ENCODE data around the gene SIM2.

The SIM2 gene

GRCh38 chr21:36767096-36767495, 68.2 kb downstream of the SIM2 start:
- no peak overlapping the region for H3K27ac Mint-ChIP-seq
- no peaks in the 10 kb centered on the region for H3K27me3 Mint-ChIP-seq
- no peak overlapping the region for H3K4me3 Mint-ChIP-seq
- no peaks in the 10 kb centered on the region for H3K4me1 Mint-ChIP-seq
- ATAC-seq, result no peak
- H3K36me3 Mint-ChIP-seq, result peaks cover 29% of the 10 kb centered on the region
- no peaks in the 10 kb centered on the region for H3K9me3 Mint-ChIP-seq

- Mint-ChIP-seq H3K9me3 (no peaks in the 10 kb centered on the region), H3K27me3 (no peaks in the 10 kb centered on the region), H3K36me3 (peaks cover 26% of the 10 kb centered on the region), H3K27ac (no peak overlapping the region), H3K4me1 (no peaks in the 10 kb centered on the region), H3K4me3 (no peak overlapping the region)
- ATAC-seq, result no peak
Observed at GRCh38 chr21:36768496-36768895, 69.6 kb downstream of the SIM2 start.

- H3K36me3 Mint-ChIP-seq, result peaks cover 18% of the 10 kb centered on the region
- no peaks in the 10 kb centered on the region for H3K27me3 Mint-ChIP-seq
- H3K27ac Mint-ChIP-seq, result no peak overlapping the region
- no peak for ATAC-seq
- no peaks in the 10 kb centered on the region for H3K4me1 Mint-ChIP-seq
- no peak overlapping the region for H3K4me3 Mint-ChIP-seq
- H3K9me3 Mint-ChIP-seq, result no peaks in the 10 kb centered on the region
Observed at GRCh38 chr21:36769051-36769839, 70.3 kb downstream of the SIM2 start.

- Mint-ChIP-seq H3K4me3 (no peak overlapping the region), H3K27ac (no peak overlapping the region), H3K9me3 (no peaks in the 10 kb centered on the region), H3K27me3 (no peaks in the 10 kb centered on the region), H3K4me1 (no peaks in the 10 kb centered on the region), H3K36me3 (no peaks in the 10 kb centered on the region)
- ATAC-seq, result no peak
Observed at GRCh38 chr21:36773117-36773516, 74.2 kb downstream of the SIM2 start.

GRCh38 chr21:36773995-36774394, 75.1 kb downstream of the SIM2 start:
- H3K4me3 Mint-ChIP-seq, result no peak overlapping the region
- no peak overlapping the region for H3K27ac Mint-ChIP-seq
- ATAC-seq, result no peak
- no peaks in the 10 kb centered on the region for H3K9me3 Mint-ChIP-seq
- H3K36me3 Mint-ChIP-seq, result peaks cover 1% of the 10 kb centered on the region
- H3K4me1 Mint-ChIP-seq, result no peaks in the 10 kb centered on the region
- H3K27me3 Mint-ChIP-seq, result no peaks in the 10 kb centered on the region

GRCh38 chr21:36776981-36777617, 78.2 kb downstream of the SIM2 start:
- H3K27me3 Mint-ChIP-seq, result no peaks in the 10 kb centered on the region
- ATAC-seq, result no peak
- no peaks in the 10 kb centered on the region for H3K9me3 Mint-ChIP-seq
- H3K36me3 Mint-ChIP-seq, result peaks cover 10% of the 10 kb centered on the region
- H3K27ac Mint-ChIP-seq, result no peak overlapping the region
- no peaks in the 10 kb centered on the region for H3K4me1 Mint-ChIP-seq
- no peak overlapping the region for H3K4me3 Mint-ChIP-seq

GRCh38 chr21:36780861-36781260, 81.9 kb downstream of the SIM2 start:
- ATAC-seq, result no peak
- H3K36me3 Mint-ChIP-seq, result peaks cover 16% of the 10 kb centered on the region
- no peaks in the 10 kb centered on the region for H3K4me1 Mint-ChIP-seq
- no peak overlapping the region for H3K4me3 Mint-ChIP-seq
- no peaks in the 10 kb centered on the region for H3K9me3 Mint-ChIP-seq
- no peak overlapping the region for H3K27ac Mint-ChIP-seq
- H3K27me3 Mint-ChIP-seq, result no peaks in the 10 kb centered on the region

GRCh38 chr21:36783612-36784374, 84.9 kb downstream of the SIM2 start:
- Mint-ChIP-seq H3K27me3 (no peaks in the 10 kb centered on the region), H3K9me3 (no peaks in the 10 kb centered on the region), H3K4me3 (no peak overlapping the region), H3K27ac (no peak overlapping the region), H3K4me1 (no peaks in the 10 kb centered on the region), H3K36me3 (peaks cover 31% of the 10 kb centered on the region)
- no peak for ATAC-seq

- Mint-ChIP-seq H3K27ac (no peak overlapping the region), H3K36me3 (peaks cover 23% of the 10 kb centered on the region), H3K27me3 (no peaks in the 10 kb centered on the region), H3K9me3 (no peaks in the 10 kb centered on the region), H3K4me3 (no peak overlapping the region), H3K4me1 (no peaks in the 10 kb centered on the region)
- ATAC-seq, result no peak
Observed at GRCh38 chr21:36784947-36785346, 86.0 kb downstream of the SIM2 start.

GRCh38 chr21:36785615-36786014, 86.7 kb downstream of the SIM2 start:
- Mint-ChIP-seq H3K36me3 (peaks cover 28% of the 10 kb centered on the region), H3K27me3 (no peaks in the 10 kb centered on the region)

GRCh38 chr21:36786186-36786585, 87.3 kb downstream of the SIM2 start:
- Mint-ChIP-seq H3K27ac (no peak overlapping the region), H3K9me3 (no peaks in the 10 kb centered on the region), H3K4me1 (no peaks in the 10 kb centered on the region), H3K36me3 (peaks cover 34% of the 10 kb centered on the region), H3K27me3 (no peaks in the 10 kb centered on the region), H3K4me3 (no peak overlapping the region)
- no peak for ATAC-seq

More at GRCh38 chr21:36785615-36786014, 86.7 kb downstream of the SIM2 start:
- H3K27ac Mint-ChIP-seq, result no peak overlapping the region
- no peak for ATAC-seq
- no peaks in the 10 kb centered on the region for H3K9me3 Mint-ChIP-seq
- no peaks in the 10 kb centered on the region for H3K4me1 Mint-ChIP-seq
- no peak overlapping the region for H3K4me3 Mint-ChIP-seq

- no peaks in the 10 kb centered on the region for H3K4me1 Mint-ChIP-seq
- H3K4me3 Mint-ChIP-seq, result no peak overlapping the region
- H3K27ac Mint-ChIP-seq, result no peak overlapping the region
- no peak for ATAC-seq
- no peaks in the 10 kb centered on the region for H3K9me3 Mint-ChIP-seq
- peaks cover 36% of the 10 kb centered on the region for H3K36me3 Mint-ChIP-seq
- no peaks in the 10 kb centered on the region for H3K27me3 Mint-ChIP-seq
Observed at GRCh38 chr21:36788120-36788638, 89.3 kb downstream of the SIM2 start.

GRCh38 chr21:36790616-36791015, 91.7 kb downstream of the SIM2 start:
- no peak for ATAC-seq
- H3K4me3 Mint-ChIP-seq, result no peak overlapping the region
- no peak overlapping the region for H3K27ac Mint-ChIP-seq
- H3K4me1 Mint-ChIP-seq, result peaks cover 5% of the 10 kb centered on the region
- H3K9me3 Mint-ChIP-seq, result peaks cover 8% of the 10 kb centered on the region
- peaks cover 44% of the 10 kb centered on the region for H3K36me3 Mint-ChIP-seq
- no peaks in the 10 kb centered on the region for H3K27me3 Mint-ChIP-seq

GRCh38 chr21:36791180-36791579, 92.3 kb downstream of the SIM2 start:
- no peak for ATAC-seq
- no peak overlapping the region for H3K27ac Mint-ChIP-seq
- H3K4me1 Mint-ChIP-seq, result peaks cover 5% of the 10 kb centered on the region
- peaks cover 44% of the 10 kb centered on the region for H3K36me3 Mint-ChIP-seq
- no peak overlapping the region for H3K4me3 Mint-ChIP-seq
- H3K27me3 Mint-ChIP-seq, result no peaks in the 10 kb centered on the region
- peaks cover 8% of the 10 kb centered on the region for H3K9me3 Mint-ChIP-seq

- Mint-ChIP-seq H3K27me3 (no peaks in the 10 kb centered on the region), H3K4me3 (no peak overlapping the region), H3K36me3 (peaks cover 41% of the 10 kb centered on the region), H3K9me3 (peaks cover 8% of the 10 kb centered on the region), H3K27ac (no peak overlapping the region), H3K4me1 (peaks cover 5% of the 10 kb centered on the region)
- no peak for ATAC-seq
Observed at GRCh38 chr21:36791695-36792470, 93.0 kb downstream of the SIM2 start.
